Measurements from ENCODE around the gene EHBP1L1. TPM values are rescaled to one million over a fixed set of nuclear protein-coding genes. Genes with fewer than 3 reads are reported as not detected.

EHBP1L1 gene
- total RNA-seq, 1 experiment from 2014 or later, result 126 TPM

DNA sequence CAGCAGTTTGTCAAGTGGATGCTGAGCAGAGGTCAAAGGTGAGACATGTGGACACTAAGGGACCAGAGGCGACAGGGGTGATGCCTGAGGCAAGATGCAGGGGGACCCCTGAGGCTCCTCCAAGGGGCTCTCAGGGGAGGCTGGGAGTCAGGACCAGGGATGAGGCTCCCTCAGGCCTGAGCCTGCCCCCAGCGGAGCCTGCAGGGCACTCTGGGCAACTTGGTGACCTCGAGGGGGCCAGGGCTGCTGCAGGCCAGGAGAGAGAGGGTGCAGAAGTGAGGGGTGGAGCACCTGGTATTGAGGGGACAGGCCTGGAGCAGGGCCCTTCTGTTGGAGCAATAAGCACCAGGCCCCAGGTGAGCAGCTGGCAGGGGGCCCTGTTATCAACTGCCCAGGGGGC, 6.1 kb downstream of the EHBP1L1 start:
- POLR2A ChIA-PET (ENCODE audit: unreplicated experiment), result no interaction called here
- no peak for ATAC-seq
- intact Hi-C loops (cut with micrococcal nuclease), result no loop called here

DNA sequence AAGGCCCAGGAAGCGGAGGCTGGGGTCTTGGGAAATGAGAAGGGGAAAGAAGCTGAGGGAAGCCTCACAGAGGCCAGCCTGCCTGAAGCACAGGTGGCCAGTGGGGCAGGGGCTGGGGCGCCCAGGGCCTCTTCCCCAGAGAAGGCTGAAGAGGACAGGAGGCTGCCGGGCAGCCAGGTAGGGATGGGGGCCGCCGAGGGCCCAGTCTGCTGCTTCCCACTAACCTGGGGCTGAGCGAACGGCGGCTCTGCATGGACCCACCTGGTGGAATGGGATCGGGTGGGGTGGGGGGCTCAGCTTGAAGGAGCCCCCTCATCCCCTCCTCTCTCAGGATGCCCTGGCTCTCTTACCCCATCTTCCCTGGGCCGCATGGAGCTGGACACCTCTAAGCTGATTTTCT, 7.7 kb downstream of the EHBP1L1 start:
- intact Hi-C loops (cut with micrococcal nuclease), result no loop called here
- POLR2A ChIA-PET (ENCODE audit: unreplicated experiment), result no interaction called here
- TF ChIP-seq EZH2 (IDR thresholded peaks at IDR 0.05; ENCODE audit: low read length, unreplicated experiment) (no peak), EZH2phosphoT487 (IDR thresholded peaks at IDR 0.05; ENCODE audit: borderline replicate concordance, low read length) (no peak)
- TF ChIP-seq, protein P1, sequence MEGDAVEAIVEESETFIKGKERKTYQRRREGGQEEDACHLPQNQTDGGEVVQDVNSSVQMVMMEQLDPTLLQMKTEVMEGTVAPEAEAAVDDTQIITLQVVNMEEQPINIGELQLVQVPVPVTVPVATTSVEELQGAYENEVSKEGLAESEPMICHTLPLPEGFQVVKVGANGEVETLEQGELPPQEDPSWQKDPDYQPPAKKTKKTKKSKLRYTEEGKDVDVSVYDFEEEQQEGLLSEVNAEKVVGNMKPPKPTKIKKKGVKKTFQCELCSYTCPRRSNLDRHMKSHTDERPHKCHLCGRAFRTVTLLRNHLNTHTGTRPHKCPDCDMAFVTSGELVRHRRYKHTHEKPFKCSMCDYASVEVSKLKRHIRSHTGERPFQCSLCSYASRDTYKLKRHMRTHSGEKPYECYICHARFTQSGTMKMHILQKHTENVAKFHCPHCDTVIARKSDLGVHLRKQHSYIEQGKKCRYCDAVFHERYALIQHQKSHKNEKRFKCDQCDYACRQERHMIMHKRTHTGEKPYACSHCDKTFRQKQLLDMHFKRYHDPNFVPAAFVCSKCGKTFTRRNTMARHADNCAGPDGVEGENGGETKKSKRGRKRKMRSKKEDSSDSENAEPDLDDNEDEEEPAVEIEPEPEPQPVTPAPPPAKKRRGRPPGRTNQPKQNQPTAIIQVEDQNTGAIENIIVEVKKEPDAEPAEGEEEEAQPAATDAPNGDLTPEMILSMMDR (conservative IDR thresholded peaks at IDR 0.05; ENCODE audit: low read depth, low read length), result no peak
- Histone ChIP-seq H3K36me3 (ENCODE audit: low read depth, low read length) (peaks cover 8% of the 10 kb centered on the region), H3K9me2 (replicated peaks; ENCODE audit: low read length) (no peaks in the 10 kb centered on the region), H3K27ac (ENCODE audit: low read length) (no peak overlapping the region), H3K4me2 (ENCODE audit: low read length) (no peak overlapping the region), H3K9ac (ENCODE audit: low read length) (no peak overlapping the region), H3K27me3 (ENCODE audit: low read length) (no peaks in the 10 kb centered on the region), H2AFZ (ENCODE audit: low read length) (no peak overlapping the region), H3F3A (ENCODE audit: low read length, unreplicated experiment) (no peaks in the 10 kb centered on the region), H3K4me1 (ENCODE audit: insufficient read depth, low read length) (no peaks in the 10 kb centered on the region), H3K4me3 (ENCODE audit: low read length) (no peak overlapping the region), H4K20me1 (ENCODE audit: low read length) (no peaks in the 10 kb centered on the region), H3K9me3 (ENCODE audit: low read length) (no peaks in the 10 kb centered on the region), H3K79me2 (ENCODE audit: low read length) (peaks cover 1% of the 10 kb centered on the region; the same call in 1 of the 2 replicates)
- BruUV-seq (replicated peaks), result no TSS peak
- ATAC-seq (no peak), DNase-seq (no peak)
- CTCF ChIA-PET, result no interaction called here

More for the DNA sequence above, 6.1 kb downstream of the EHBP1L1 start:
- CTCF ChIA-PET, result no interaction called here
- TF ChIP-seq EZH2 (IDR thresholded peaks at IDR 0.05; ENCODE audit: low read length, unreplicated experiment), result no peak
- TF ChIP-seq, protein P1 (conservative IDR thresholded peaks at IDR 0.05; ENCODE audit: low read depth, low read length), result no peak
- TF ChIP-seq EZH2phosphoT487 (IDR thresholded peaks at IDR 0.05; ENCODE audit: borderline replicate concordance, low read length), result no peak
- Histone ChIP-seq H3K79me2 (ENCODE audit: low read length) (peaks cover 13% of the 10 kb centered on the region), H3K9me3 (ENCODE audit: low read length) (no peaks in the 10 kb centered on the region), H3K27ac (ENCODE audit: low read length) (no peak overlapping the region), H3K9ac (ENCODE audit: low read length) (no peak overlapping the region), H4K20me1 (ENCODE audit: low read length) (peaks cover 5% of the 10 kb centered on the region), H2AFZ (ENCODE audit: low read length) (no peak overlapping the region), H3K36me3 (ENCODE audit: low read depth, low read length) (peaks cover 8% of the 10 kb centered on the region), H3K9me2 (replicated peaks; ENCODE audit: low read length) (no peaks in the 10 kb centered on the region), H3K27me3 (ENCODE audit: low read length) (no peaks in the 10 kb centered on the region), H3K4me1 (ENCODE audit: insufficient read depth, low read length) (peaks cover 13% of the 10 kb centered on the region), H3K4me2 (ENCODE audit: low read length) (no peak overlapping the region), H3K4me3 (ENCODE audit: low read length) (no peak overlapping the region), H3F3A (ENCODE audit: low read length, unreplicated experiment) (no peaks in the 10 kb centered on the region)
- DNase-seq, result no peak
- BruUV-seq (replicated peaks), result no TSS peak

DNA sequence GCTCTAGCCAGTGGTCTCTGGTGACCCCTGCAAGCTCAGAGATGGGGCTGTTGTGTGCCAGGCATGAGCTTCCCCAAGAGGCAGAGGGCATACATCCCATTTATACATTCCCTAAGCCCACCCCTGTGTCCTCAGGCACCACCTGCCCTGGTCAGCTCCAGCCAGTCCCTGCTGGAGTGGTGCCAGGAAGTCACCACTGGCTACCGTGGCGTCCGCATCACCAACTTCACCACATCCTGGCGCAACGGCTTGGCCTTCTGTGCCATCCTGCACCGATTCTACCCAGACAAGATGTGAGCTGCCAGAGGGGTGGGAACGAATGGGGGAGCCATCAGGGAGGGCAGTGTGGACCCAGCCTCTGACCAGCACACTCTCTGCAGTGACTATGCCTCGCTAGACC, 8.3 kb downstream of the EHBP1L1 start:
- TF ChIP-seq EZH2phosphoT487 (IDR thresholded peaks at IDR 0.05; ENCODE audit: borderline replicate concordance, low read length), result no peak
- no peak for TF ChIP-seq EZH2 (IDR thresholded peaks at IDR 0.05; ENCODE audit: low read length, unreplicated experiment)
- TF ChIP-seq, protein P1 (conservative IDR thresholded peaks at IDR 0.05; ENCODE audit: low read depth, low read length), result no peak
- intact Hi-C loops (cut with micrococcal nuclease), result no loop called here
- CTCF ChIA-PET, result no interaction called here
- no peaks in the 10 kb centered on the region for H3K9me3 ChIP-seq (ENCODE audit: low read length)
- H3K79me2 ChIP-seq (ENCODE audit: low read length), result no peaks in the 10 kb centered on the region
- no peaks in the 10 kb centered on the region for H4K20me1 ChIP-seq (ENCODE audit: low read length)
- H3K36me3 ChIP-seq (ENCODE audit: low read depth, low read length), result peaks cover 8% of the 10 kb centered on the region
- H3K27ac ChIP-seq (ENCODE audit: low read length), result no peak overlapping the region
- H2AFZ ChIP-seq (ENCODE audit: low read length), result no peak overlapping the region
- no peak overlapping the region for H3K9ac ChIP-seq (ENCODE audit: low read length)
- H3K4me2 ChIP-seq (ENCODE audit: low read length), result no peak overlapping the region
- H3K9me2 ChIP-seq (replicated peaks; ENCODE audit: low read length), result no peaks in the 10 kb centered on the region
- H3F3A ChIP-seq (ENCODE audit: low read length, unreplicated experiment), result no peaks in the 10 kb centered on the region
- ATAC-seq, result no peak
- no TSS peak for BruUV-seq (replicated peaks)
- H3K27me3 ChIP-seq (ENCODE audit: low read length), result no peaks in the 10 kb centered on the region
- DNase-seq, result no peak
- no peaks in the 10 kb centered on the region for H3K4me1 ChIP-seq (ENCODE audit: insufficient read depth, low read length)
- POLR2A ChIA-PET (ENCODE audit: unreplicated experiment), result no interaction called here
- no peak overlapping the region for H3K4me3 ChIP-seq (ENCODE audit: low read length)
